Neural progenitor cell (in vitro differentiated cells): ENCODE data around the gene ACOXL. TPM values are rescaled to one million over a fixed set of nuclear protein-coding genes. Genes with fewer than 3 reads are reported as not detected.

Source experiments
- DNase-seq: peaks from one replicate; pipeline ENCODE4 v3.0.0-alpha.2; 2016; ENCODE audit warnings: low spot score
- H2AFZ ChIP-seq: fragments of 200-600 bp; sonication (generic); replicated peaks from 2 replicates; pipeline ENCODE4 v1.6.1; 2016; ENCODE audit warnings: antibody characterized with exemption
- H3F3A ChIP-seq: fragments of 200-600 bp; sonication (generic); 2 replicates; pipeline ENCODE4 v1.6.1; 2016; ENCODE audit warnings: antibody characterized with exemption, low read depth
- H3K27ac ChIP-seq: fragments of 200-600 bp; sonication (generic); 2 replicates; pipeline ENCODE4 v1.5.1; 2016; ENCODE audit warnings: mild to moderate bottlenecking
- H3K27me3 ChIP-seq: fragments of 200-600 bp; sonication (generic); 2 replicates; pipeline ENCODE4 v1.6.1; 2016; ENCODE audit warnings: mild to moderate bottlenecking, moderate library complexity
- H3K36me3 ChIP-seq: fragments of 200-600 bp; sonication (generic); 2 replicates; pipeline ENCODE4 v1.5.1; 2016
- H3K4me1 ChIP-seq: fragments of 200-600 bp; sonication (generic); 2 replicates; pipeline ENCODE4 v1.6.1; 2016; ENCODE audit warnings: mixed run types
- H3K4me2 ChIP-seq: fragments of 200-600 bp; sonication (generic); 2 replicates; pipeline ENCODE4 v1.6.1; 2016
- H3K4me3 ChIP-seq: fragments of 200-600 bp; sonication (generic); 2 replicates; pipeline ENCODE4 v1.5.1; 2016
- H3K79me2 ChIP-seq: fragments of 200-600 bp; sonication (generic); 2 replicates; pipeline ENCODE4 v1.6.1; 2016; ENCODE audit warnings: low read depth
- H3K9ac ChIP-seq: fragments of 200-600 bp; sonication (generic); 2 replicates; pipeline ENCODE4 v1.6.1; 2016
- H3K9me3 ChIP-seq: fragments of 200-600 bp; sonication (generic); 2 replicates; pipeline ENCODE4 v1.5.1; 2016; ENCODE audit warnings: low read depth
- H4K20me1 ChIP-seq: fragments of 200-600 bp; sonication (generic); 2 replicates; pipeline ENCODE4 v1.6.1; 2016; ENCODE audit warnings: low read depth
- H3K27ac Mint-ChIP-seq: 3 replicates; pipeline ENCODE4 v1.8.0; 2021; ENCODE audit warnings: mixed read lengths
- H3K27me3 Mint-ChIP-seq: 2 replicates; pipeline ENCODE4 v1.8.0; 2022; ENCODE audit warnings: low read depth, mild to moderate bottlenecking, inconsistent platforms, moderate library complexity, mixed read lengths; ENCODE audit not compliant: insufficient read depth
- H3K36me3 Mint-ChIP-seq: 3 replicates; pipeline ENCODE4 v1.8.0; 2021; ENCODE audit warnings: mixed read lengths
- H3K4me1 Mint-ChIP-seq: 3 replicates; pipeline ENCODE4 v1.8.0; 2021; ENCODE audit warnings: mixed read lengths
- H3K4me3 Mint-ChIP-seq: 3 replicates; pipeline ENCODE4 v1.8.0; 2021; ENCODE audit warnings: mild to moderate bottlenecking, moderate library complexity, mixed read lengths
- H3K9me3 Mint-ChIP-seq: 3 replicates; pipeline ENCODE4 v1.8.0; 2020; ENCODE audit warnings: mixed read lengths
- CTCF ChIP-seq: fragments of 200-600 bp; sonication (generic); IDR thresholded peaks from 2 replicates; pipeline ENCODE4 v1.5.1; 2017; ENCODE audit warnings: antibody characterized with exemption, mild to moderate bottlenecking
- EZH2 ChIP-seq: fragments of 200-600 bp; sonication (generic); IDR thresholded peaks from 2 replicates; pipeline ENCODE4 v1.6.1; 2017; ENCODE audit warnings: antibody characterized with exemption, mild to moderate bottlenecking, moderate library complexity
- EZH2phosphoT487 ChIP-seq: fragments of 200-600 bp; sonication (generic); IDR thresholded peaks from 2 replicates; pipeline ENCODE4 v1.6.1; 2017; ENCODE audit warnings: antibody characterized with exemption
- total RNA-seq: library from RNA; depleted of rRNA; stranded (reverse); fragments of >200 nt; gene quantifications from 2 replicates; pipeline ENCODE4 v1.2.3, GENCODE V29; 2015; ENCODE audit warnings: low replicate concordance

Gene ACOXL
- total RNA-seq, 1 donor from 2014 or later = 2.9 TPM

DNA sequence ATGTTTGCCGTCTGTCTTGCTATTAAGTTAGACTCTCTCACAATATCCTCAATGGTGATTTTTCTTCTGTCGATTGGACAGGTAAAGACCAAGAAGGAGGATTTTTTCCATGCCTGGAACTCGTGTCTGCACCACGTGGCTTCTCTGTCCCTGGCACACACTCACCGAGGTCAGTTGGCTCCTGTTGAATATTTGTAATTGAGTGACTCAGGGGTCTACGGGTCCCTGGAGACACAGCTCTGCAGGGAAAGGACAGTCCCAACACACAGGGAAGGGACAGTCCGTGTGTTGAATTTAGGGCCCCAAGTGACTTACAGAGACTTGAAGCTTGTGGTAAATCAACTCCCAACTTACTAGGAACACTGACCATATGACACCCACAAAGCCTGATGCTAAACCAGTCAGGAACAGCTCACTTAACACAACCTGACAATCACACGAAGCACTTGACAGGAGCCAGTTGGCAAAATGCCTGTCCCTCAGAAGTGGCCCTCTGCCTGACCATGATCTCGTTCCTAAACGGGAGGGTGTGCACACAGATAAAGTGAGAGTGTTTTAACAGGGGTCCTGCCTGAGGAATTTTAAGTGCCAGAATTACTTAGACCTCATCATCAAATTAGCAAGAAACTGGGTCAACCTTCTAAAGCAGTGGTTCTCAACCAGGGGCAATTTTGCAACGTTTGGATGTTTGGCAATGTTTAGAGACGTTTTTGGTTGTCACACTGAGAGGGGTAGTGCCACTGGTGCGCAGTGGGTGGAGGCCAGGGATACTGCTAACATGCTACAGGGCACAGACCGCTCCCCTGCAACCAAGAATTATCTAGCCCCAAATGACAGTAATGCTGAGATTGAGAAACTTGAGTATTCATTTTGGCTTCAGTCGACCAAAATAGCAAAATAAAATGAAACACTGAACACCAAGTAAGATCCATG, 299.4 kb downstream of the ACOXL start:
- Histone ChIP-seq H3K4me3 (no peak overlapping the region), H4K20me1 (no peaks in the 10 kb centered on the region), H3K27ac (no peak overlapping the region), H3K4me2 (no peak overlapping the region), H3K36me3 (no peaks in the 10 kb centered on the region), H3K9me3 (no peaks in the 10 kb centered on the region), H3F3A (no peaks in the 10 kb centered on the region), H3K4me1 (peaks cover 17% of the 10 kb centered on the region), H3K27me3 (no peaks in the 10 kb centered on the region), H3K79me2 (no peaks in the 10 kb centered on the region), H3K9ac (no peak overlapping the region), H2AFZ (no peak overlapping the region)
- H3K36me3 Mint-ChIP-seq = no peaks in the 10 kb centered on the region
- peaks cover 4% of the 10 kb centered on the region for H3K9me3 Mint-ChIP-seq
- no peak overlapping the region for H3K4me3 Mint-ChIP-seq
- peaks cover 4% of the 10 kb centered on the region for H3K27me3 Mint-ChIP-seq
- H3K27ac Mint-ChIP-seq = no peak overlapping the region
- TF ChIP-seq CTCF (no peak), EZH2phosphoT487 (no peak), EZH2 (no peak)
- peaks cover 15% of the 10 kb centered on the region for H3K4me1 Mint-ChIP-seq
- no peak for DNase-seq

- no peaks in the 10 kb centered on the region for H3F3A ChIP-seq
- H3K9me3 Mint-ChIP-seq = peaks cover 4% of the 10 kb centered on the region
- H3K36me3 ChIP-seq = no peaks in the 10 kb centered on the region
- no peaks in the 10 kb centered on the region for H3K27me3 ChIP-seq
- no peak overlapping the region for H3K27ac Mint-ChIP-seq
- H3K4me2 ChIP-seq = no peak overlapping the region
- no peak for DNase-seq
- no peak overlapping the region for H3K27ac ChIP-seq
- H3K4me1 Mint-ChIP-seq = peaks cover 15% of the 10 kb centered on the region
- no peak overlapping the region for H3K9ac ChIP-seq
- H3K9me3 ChIP-seq = no peaks in the 10 kb centered on the region
- no peak overlapping the region for H3K4me3 ChIP-seq
- no peak overlapping the region for H2AFZ ChIP-seq
- H4K20me1 ChIP-seq = no peaks in the 10 kb centered on the region
- peaks cover 17% of the 10 kb centered on the region for H3K4me1 ChIP-seq
- no peaks in the 10 kb centered on the region for H3K36me3 Mint-ChIP-seq
- H3K79me2 ChIP-seq = no peaks in the 10 kb centered on the region
- no peak for TF ChIP-seq CTCF
- TF ChIP-seq EZH2 = no peak
- no peak for TF ChIP-seq EZH2phosphoT487
- peaks cover 4% of the 10 kb centered on the region for H3K27me3 Mint-ChIP-seq
- no peak overlapping the region for H3K4me3 Mint-ChIP-seq
These were observed 300.5 kb downstream of the ACOXL start for GRCh38 chr2:111032721-111033429.

GRCh38 chr2:111034146-111034545, 301.8 kb downstream of the ACOXL start:
- Mint-ChIP-seq H3K9me3 (no peaks in the 10 kb centered on the region), H3K4me1 (peaks cover 15% of the 10 kb centered on the region), H3K27me3 (peaks cover 4% of the 10 kb centered on the region), H3K36me3 (no peaks in the 10 kb centered on the region), H3K27ac (no peak overlapping the region), H3K4me3 (no peak overlapping the region)
- Histone ChIP-seq H3K79me2 (no peaks in the 10 kb centered on the region), H3K36me3 (no peaks in the 10 kb centered on the region), H3K4me3 (no peak overlapping the region), H4K20me1 (no peaks in the 10 kb centered on the region), H3K4me2 (no peak overlapping the region), H3F3A (no peaks in the 10 kb centered on the region), H3K4me1 (peaks cover 17% of the 10 kb centered on the region), H3K9ac (no peak overlapping the region), H2AFZ (no peak overlapping the region), H3K27ac (no peak overlapping the region), H3K9me3 (no peaks in the 10 kb centered on the region), H3K27me3 (no peaks in the 10 kb centered on the region)
- DNase-seq = no peak
- no peak for TF ChIP-seq CTCF
- no peak for TF ChIP-seq EZH2
- no peak for TF ChIP-seq EZH2phosphoT487
